Kidney (tissue), 14 donors: ENCODE results near the gene SH3RF1. TPM values are rescaled to one million over a fixed set of nuclear protein-coding genes. Genes with fewer than 3 reads are reported as not detected.

Source experiments
- DNase-seq, 5 donors: peaks; one replicate each; pipeline ENCODE4 v3.0.0-alpha.2; 2013 to 2020
- FAIRE-seq: peaks from 2 replicates; lab custom pipeline; 2012; peaks lifted over from hg19 to GRCh38; lab: Jason Lieb, UNC
- H3K27ac ChIP-seq, 2 donors: one replicate each; pipeline ENCODE4 v1.7.0; 2013; ENCODE audit warnings: low read depth in 2 of 2, low read length in 2 of 2, inconsistent platforms in 1 of 2
- H3K27me3 ChIP-seq: one replicate; pipeline ENCODE4 v1.7.1; 2013; ENCODE audit warnings: low read length, inconsistent platforms; ENCODE audit not compliant: control insufficient read depth, insufficient read depth
- H3K36me3 ChIP-seq, 3 donors: one replicate each; pipeline versions ENCODE4 v1.7.0 to v1.7.1; 2013; ENCODE audit warnings: low read length in 3 of 3, control low read depth in 1 of 3, inconsistent platforms in 1 of 3; ENCODE audit not compliant: insufficient read depth in 3 of 3, control insufficient read depth in 2 of 3
- H3K4me1 ChIP-seq, 3 donors: one replicate each; pipeline versions ENCODE4 v1.7.0 to v1.7.1; 2013; ENCODE audit warnings: low read length in 3 of 3, inconsistent platforms in 1 of 3, low read depth in 1 of 3; ENCODE audit not compliant: control insufficient read depth in 2 of 3, insufficient read depth in 2 of 3
- H3K4me3 ChIP-seq, 3 donors: one replicate each; pipeline versions ENCODE4 v1.7.0 to v1.8.1; 2013; ENCODE audit warnings: low read length in 3 of 3, control low read depth in 1 of 3, inconsistent platforms in 1 of 3
- H3K9ac ChIP-seq, 3 donors: one replicate each; pipeline versions ENCODE4 v1.7.0 to v1.7.1; 2013; ENCODE audit warnings: low read length in 3 of 3, control low read depth in 1 of 3, inconsistent platforms in 1 of 3
- H3K9me3 ChIP-seq, 3 donors: one replicate each; pipeline versions ENCODE4 v1.7.0 to v1.7.1; 2013; ENCODE audit warnings: low read length in 3 of 3, control low read depth in 1 of 3, inconsistent platforms in 1 of 3; ENCODE audit not compliant: control insufficient read depth in 2 of 3, insufficient read depth in 1 of 3
- CTCF ChIP-seq: IDR thresholded peaks from 3 replicates; pipeline ENCODE4 v1.5.1; 2012; ENCODE audit warnings: mild to moderate bottlenecking, moderate library complexity, borderline replicate concordance; ENCODE audit not compliant: insufficient read depth; ENCODE audit errors: extremely low read depth
- intact Hi-C: fragments of 100-400 bp; cut with DNase I; formaldehyde crosslinking; loops from one replicate; pipeline ENCODE4 v1.11.1; 2022
- polyA plus RNA-seq: library from polyadenylated mRNA; stranded (reverse); fragments of 350-450 nt; fragmentation: Illumina TruSeq; extraction: RNeasy Lipid Tissue Mini Kit (QIAGEN cat#74804); gene quantifications from one replicate; pipeline ENCODE4 v1.2.3, GENCODE V29; 2014; ENCODE audit warnings: low read depth, low replicate concordance; ENCODE audit not compliant: insufficient read depth
- total RNA-seq: library from RNA; stranded (reverse); fragmentation: NEBNext Ultra II Directional; extraction: Animal tissue kit (Norgen Biotek cat#: 25700); gene quantifications from one replicate; pipeline ENCODE4 v1.2.1, GENCODE V29; 2021
- donor health status: control.
- donor health status: control.
- donor health status: control.
- donor health status: control.
- donor health status: control.
- donor health status: DM: yes; HTN: yes; CAD: no.
- donor health status: Normal renal cell carcinoma (clear cell type).

Gene SH3RF1
- total and polyA plus RNA-seq, 2 donors from 2014 or later: 8.2 to 35.7 TPM

DNA sequence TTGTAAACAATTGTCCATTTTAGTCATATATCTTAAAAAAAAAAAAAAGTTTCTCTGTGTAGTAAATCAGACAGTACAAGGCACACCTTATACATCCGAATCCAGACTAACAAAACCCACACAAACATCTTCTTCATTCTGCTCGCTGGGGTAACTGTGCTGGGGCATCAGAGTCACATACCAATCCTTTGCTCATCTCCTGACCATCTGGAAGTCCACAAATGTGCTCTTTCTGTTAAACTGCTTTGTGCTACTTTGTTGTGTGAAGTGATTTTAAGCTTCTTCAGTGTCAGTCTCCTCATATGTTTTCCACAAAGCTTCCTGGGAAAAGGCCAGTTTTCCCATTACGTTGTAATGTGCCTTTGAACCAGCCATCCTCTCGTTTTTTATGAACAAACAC is 174.5 kb downstream of the SH3RF1 start:
- TF ChIP-seq CTCF: no peak
- H3K9me3 ChIP-seq: no peaks in the 10 kb centered on the region
- FAIRE-seq: no peak
- H3K36me3 ChIP-seq: peaks cover 7 to 15% (median 14%) of the 10 kb centered on the region in 3 donors
- H3K27ac ChIP-seq: no peak overlapping the region
- no peak overlapping the region for H3K9ac ChIP-seq
- intact Hi-C loops: no loop called here
- no peak overlapping the region for H3K4me3 ChIP-seq
- H3K4me1 ChIP-seq: peaks cover 0 to 12% (median 8%) of the 10 kb centered on the region in 3 donors
- H3K27me3 ChIP-seq: no peaks in the 10 kb centered on the region
- no peak for DNase-seq

GRCh38 chr4:169094656-169095231 is 176.0 kb downstream of the SH3RF1 start:
- Histone ChIP-seq H3K9ac (no peak overlapping the region), H3K36me3 (peaks cover 7 to 15% (median 14%) of the 10 kb centered on the region in 3 donors), H3K27me3 (no peaks in the 10 kb centered on the region), H3K27ac (no peak overlapping the region), H3K9me3 (peaks cover 0 to 5% (median 0%) of the 10 kb centered on the region in 3 donors), H3K4me1 (peaks cover 0 to 2% (median under 1%) of the 10 kb centered on the region in 3 donors), H3K4me3 (no peak overlapping the region)
- FAIRE-seq (peak; percentile 61), DNase-seq (no peak)
- TF ChIP-seq CTCF: no peak
- intact Hi-C loops: no loop called here

GRCh38 chr4:169092889-169093522 is 177.8 kb downstream of the SH3RF1 start:
- peaks cover 0 to 5% (median 0%) of the 10 kb centered on the region in 3 donors for H3K9me3 ChIP-seq
- H3K9ac ChIP-seq: no peak overlapping the region
- peak; percentile 66 for FAIRE-seq
- H3K4me3 ChIP-seq: no peak overlapping the region
- no peak overlapping the region for H3K27ac ChIP-seq
- no peak for TF ChIP-seq CTCF
- DNase-seq: no peak
- H3K36me3 ChIP-seq: peaks cover 7 to 15% (median 10%) of the 10 kb centered on the region in 3 donors
- intact Hi-C loops: no loop called here
- no peaks in the 10 kb centered on the region for H3K4me1 ChIP-seq
- H3K27me3 ChIP-seq: no peaks in the 10 kb centered on the region
